GM18519 (cell line): ENCODE measurements around the gene ASMT.
A peak's percentile ranks its signal among the peaks of the same experiment; 100 is the strongest.
"Not testable (repeated sequence)": the region's sequence is repeated elsewhere in the genome, so short reads cannot be mapped to it uniquely, and the experiment has no call there.

ENCODE experiments used
- ATAC-seq: cut with Tn5 transposase; IDR thresholded peaks from one replicate; pipeline ENCODE4 v1.9.1; 2021; ENCODE audit warnings: mild to moderate bottlenecking, moderate library complexity; ENCODE audit not compliant: unreplicated experiment, low FRiP score

Gene ASMT

DNA sequence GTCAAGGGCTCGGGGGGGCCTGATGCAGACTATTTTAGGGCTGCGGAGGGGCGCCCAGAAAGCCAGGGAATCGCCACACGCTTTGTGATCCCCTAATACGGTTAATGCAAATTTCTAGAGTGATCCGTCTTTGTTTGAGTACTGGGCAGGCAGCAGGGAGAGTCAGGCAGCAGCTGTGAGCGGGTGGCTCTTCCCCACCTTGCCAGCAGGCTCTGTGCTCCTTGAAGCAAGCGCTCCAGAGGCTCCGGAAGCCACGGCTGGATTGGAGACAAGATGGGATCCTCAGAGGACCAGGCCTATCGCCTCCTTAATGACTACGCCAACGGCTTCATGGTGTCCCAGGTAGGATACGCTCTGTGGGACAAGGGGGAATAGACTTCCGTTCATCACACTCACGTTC, at the start of gene ASMT:
Gene ASMT (plus strand): TSS at position 133 of the 400 bp plus-strand sequence. CDS start 141 bp downstream, at position 274.
- no peak for ATAC-seq

DNA sequence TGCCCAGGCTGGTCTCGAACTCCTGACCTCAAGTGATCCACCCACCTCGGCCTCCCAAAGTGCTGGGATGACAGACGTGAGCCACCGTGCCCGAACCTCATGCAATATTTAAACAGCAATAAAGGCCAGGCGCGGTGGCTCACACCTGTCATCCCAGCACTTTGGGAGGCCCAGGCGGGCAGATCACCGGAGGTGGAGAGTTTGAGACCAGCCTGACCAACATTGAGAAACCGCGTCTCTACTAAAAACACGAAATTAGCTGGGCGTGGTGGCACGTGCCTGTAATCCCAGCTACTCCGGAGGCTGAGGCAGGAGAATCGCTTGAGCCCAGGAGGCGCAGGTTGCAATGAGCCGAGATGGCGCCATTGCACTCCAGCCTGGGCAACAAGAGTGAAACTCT, 40.7 kb upstream of the ASMT start:
- not testable (repeated sequence) for ATAC-seq

DNA sequence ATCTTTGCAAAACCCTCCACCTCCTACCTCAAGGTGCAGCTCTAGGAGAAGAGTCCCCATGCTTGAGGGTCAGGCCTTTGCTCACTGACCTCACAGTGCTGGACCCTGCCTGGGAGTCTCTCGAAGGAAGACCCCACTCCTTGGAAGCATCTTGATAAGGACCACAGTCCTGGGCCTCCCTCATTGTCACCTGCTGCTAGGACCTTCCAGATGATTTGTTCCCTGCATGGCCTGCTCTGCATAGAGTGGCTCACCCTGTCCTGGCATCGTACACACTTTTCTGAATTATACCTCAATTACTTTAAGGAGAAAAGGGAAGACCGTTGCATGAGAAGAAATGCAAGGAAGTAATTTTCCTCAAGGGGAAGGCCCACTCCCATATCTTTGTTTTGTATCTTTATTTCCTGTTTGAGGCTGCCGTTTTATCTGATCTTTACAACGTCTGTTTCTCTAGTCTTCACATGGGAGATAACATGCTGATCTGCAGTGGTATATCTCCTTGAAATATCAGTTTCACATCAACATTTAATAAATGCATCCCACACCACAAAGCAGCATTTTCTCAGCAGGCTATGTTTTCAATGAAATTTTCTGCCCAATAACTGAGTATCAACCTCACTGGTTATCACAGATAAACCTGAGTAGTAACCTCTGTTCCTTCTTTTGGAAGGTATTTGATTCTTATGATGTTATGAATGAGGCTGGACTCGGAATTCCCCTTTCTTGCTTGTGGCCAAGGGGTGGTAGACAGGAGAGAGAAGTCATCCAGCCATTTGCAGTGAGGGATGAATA, 38.5 kb upstream of the ASMT start:
- no peak for ATAC-seq

DNA sequence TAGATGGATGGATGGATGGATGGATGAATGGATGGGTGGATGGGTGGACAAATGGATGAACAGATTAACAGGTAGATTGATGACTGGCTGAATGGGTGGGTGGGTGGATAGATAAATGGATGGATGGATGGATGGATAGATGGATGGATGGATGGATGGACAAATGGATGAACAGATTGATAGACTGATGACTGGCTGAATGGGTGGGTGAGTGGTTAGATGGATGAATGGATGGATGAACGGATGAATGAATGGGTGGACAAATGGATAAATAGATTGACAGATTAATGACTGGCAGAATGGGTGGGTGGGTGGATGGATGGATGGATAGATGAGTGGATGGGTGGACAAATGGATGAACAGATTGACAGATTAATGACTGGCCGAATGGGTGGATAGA, 37.0 kb upstream of the ASMT start:
- no peak for ATAC-seq

DNA sequence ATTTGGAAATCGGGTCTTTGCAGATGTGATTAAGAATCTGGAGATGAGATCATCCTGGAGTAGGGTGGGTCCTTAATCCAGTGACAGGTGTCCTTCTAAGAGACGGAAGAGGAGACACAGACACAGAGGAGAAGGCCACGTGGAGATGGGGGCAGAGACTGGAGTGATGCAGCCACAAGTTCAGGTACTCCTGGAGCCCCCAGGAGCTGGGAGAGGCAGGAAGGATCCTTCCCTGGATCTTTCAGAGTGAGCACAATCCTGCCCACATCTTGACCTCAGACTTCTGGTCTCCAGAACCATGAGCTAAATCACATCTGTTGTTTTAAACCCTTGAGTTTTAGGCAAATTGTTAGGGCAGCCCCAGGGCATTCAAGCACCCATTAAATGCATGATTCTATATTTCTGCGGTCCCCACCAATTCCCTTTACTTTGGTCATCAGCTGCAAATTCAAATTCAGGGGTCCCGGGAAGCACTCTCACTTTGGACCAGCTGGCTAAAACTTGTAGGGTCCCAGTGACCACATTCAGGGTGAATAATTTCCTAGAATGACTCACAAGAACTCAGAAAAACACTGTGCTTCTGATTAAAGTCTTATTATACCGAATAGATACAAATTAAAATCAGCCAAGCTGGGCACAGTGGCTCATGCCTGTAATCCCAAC, 36.2 kb upstream of the ASMT start:
- ATAC-seq: no peak

DNA sequence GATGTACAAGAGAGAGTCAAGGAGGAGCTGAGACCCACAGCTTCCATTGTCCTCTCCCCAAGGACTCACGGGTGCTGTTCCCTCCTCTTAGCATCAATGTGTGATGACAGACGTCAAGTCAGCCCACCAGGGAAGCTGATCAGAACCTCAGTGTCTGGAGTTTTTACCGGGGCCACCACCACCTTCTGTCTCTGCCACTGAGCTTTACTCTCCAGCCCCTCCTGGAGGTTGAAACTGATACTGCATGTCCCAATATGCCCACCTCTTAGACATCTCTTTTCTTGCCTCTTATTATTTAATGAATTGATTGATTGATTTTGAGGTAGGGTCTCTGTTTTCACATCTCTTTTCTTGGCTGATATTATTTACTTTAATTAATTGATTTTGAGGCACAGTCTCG, 33.7 kb upstream of the ASMT start:
- no peak for ATAC-seq

GRCh38 chrX:1582686-1583437, 32.0 kb upstream of the ASMT start:
- peak; percentile 92 for ATAC-seq

DNA sequence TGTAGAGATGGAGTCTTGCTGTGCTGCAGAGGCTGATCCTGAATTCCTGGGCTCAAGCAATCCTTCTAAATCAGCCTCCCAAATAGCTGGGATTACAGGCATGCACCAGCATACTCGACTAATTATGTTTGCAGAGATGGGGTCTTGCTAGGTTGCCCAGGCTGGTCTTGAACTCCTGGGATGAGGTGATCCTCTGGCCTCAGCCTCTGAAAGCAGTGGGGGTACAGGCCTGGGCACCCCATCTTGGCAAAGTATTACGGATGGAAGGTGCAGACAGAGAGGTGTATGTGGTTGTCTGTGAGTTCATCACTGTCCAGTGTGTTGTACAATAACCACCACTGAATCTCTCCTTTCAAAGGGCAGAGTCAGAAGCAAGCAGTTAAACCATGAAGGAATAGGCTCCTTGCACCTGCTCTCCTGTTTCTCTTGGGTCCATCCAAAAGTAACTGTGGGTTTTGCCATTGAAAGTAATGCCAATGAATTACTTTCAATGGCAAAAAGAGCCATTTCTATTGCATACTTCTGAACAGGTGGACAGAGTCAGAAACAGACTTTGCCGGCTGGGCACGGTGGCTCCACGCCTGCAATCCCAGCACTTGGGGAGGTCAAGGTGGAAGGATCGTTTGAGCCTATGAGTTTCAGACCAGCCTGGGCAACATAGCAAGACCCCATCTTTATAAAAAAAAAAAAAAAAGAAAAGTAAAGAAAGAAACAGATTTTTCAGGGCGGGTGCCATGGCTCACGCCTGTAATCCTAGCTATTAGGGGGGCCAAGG, 30.4 kb upstream of the ASMT start:
- ATAC-seq: no peak

DNA sequence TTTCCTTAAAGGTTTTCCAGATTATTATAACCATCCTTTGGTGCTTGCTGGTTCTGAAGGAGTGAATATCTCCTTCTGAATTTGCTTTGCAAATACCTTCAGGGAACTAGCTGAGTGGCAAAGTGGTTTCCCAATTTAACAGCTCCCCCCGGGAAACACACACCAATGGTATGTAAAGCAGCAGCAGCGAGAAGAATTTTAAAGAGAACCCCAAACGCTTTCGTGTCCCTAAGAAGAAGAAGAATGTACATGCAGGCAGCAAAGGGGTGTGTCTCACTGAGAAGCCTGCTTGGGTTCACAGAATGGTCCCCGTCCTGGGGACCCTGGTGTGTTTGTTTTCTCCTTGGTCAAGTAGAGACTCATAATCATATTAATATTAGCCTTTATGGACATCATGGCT, 27.7 kb upstream of the ASMT start:
- ATAC-seq: no peak

- no peak for ATAC-seq
These were observed 25.3 kb upstream of the ASMT start for GRCh38 chrX:1589356-1590130.

- ATAC-seq: peak; percentile 82
These were observed 23.6 kb upstream of the ASMT start, which contains the start of gene AKAP17A for GRCh38 chrX:1591102-1591862. Gene AKAP17A, plus strand, starts transcription at chrX:1591604. Its CDS starts 1,859 bp downstream, at chrX:1593463.

DNA sequence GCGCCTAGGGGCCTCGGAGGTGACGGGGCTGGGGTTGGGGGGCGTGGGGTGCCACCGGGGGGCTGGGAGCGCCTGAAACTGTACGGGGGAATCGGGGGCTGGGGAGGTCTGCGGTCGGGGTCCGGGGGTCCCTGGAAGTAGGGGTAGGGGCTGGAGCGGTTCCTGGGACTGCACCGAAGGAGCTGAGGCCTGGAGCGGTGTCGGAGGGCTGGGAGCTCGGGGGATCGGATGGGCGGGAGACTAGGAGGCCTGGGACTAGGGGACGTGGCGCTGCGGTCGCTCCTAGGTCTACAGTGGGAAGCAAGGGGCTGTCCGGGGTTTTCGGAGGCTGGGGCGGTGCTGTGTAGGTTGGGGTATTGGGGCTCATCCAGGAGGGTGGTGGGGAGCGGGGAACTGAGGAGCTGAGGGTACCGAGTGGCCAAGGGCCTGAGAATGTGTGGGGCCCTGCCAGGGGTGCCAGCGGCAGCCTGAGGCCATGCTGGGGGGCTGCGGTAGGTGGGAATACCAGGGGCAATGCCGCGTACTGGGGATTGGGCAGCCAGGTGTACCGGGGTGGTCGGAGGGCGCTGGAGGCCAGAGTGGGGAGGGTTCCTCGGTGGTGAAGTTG, 22.9 kb upstream of the ASMT start:
- ATAC-seq: no peak

DNA sequence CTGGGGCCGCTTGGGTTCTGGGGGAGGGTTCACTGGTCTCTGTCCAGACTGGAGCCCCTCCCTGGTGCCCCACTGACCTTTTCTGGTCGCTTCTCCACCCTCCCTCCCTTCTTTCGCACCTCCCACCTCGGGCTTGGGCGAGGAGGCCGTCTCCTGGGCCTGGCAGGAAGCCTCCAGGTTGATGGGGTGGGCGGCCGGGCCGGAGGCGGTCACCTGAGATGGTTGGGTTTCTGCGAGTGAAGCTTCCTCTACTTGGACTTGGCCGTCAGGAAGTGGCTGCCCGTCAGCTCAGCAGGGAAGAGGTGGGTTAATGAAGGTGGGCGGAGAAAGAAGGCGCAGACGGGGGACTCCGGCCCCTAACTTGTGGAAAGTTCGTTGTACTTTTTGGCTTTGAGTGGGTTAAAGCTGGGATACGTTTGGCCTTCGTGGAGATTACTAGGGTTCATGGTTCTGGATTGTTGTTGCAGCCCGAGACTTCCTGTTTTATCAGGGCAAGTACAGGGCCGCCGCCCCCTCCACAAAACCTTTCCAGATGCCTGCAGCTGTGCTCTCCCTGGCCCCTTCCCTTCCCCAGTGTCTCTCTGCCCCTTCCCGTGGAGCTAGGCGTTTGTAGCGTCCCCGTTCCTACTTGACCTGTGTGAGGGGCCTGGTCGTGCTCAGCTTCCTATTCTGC, 22.3 kb upstream of the ASMT start:
- no peak for ATAC-seq

DNA sequence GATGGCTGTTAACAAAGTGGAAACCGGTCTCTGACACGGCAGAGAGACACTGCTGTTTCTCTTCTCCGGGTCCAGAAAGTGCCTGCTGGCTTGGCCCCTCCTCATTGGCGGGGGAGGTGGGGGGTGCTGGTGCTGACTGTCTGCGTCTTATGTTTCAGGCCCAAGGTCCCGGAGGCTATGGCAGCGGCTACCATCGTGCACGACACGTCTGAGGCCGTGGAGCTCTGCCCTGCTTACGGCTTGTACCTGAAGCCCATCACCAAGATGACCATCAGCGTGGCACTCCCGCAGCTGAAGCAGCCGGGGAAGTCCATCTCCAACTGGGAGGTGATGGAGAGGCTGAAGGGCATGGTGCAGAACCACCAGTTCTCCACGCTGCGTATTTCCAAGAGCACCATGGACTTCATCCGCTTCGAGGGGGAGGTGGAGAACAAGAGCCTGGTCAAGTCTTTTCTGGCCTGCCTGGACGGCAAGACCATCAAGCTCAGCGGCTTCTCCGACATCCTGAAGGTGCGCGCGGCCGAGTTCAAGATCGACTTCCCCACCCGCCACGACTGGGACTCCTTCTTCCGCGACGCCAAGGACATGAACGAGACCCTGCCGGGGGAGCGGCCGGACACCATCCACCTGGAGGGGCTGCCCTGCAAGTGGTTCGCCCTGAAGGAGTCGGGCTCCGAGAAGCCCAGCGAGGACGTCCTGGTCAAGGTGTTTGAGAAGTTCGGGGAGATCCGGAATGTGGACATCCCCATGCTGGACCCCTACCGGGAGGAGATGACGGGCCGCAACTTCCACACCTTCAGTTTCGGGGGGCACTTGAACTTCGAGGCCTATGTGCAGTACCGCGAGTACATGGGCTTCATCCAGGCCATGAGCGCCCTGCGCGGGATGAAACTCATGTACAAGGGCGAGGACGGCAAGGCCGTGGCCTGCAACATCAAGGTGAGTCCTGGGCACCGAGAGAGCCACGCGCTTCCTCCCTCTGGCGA, 21.3 kb upstream of the ASMT start:
- no peak for ATAC-seq

GRCh38 chrX:1595711-1596060, 19.2 kb upstream of the ASMT start:
- ATAC-seq: no peak

DNA sequence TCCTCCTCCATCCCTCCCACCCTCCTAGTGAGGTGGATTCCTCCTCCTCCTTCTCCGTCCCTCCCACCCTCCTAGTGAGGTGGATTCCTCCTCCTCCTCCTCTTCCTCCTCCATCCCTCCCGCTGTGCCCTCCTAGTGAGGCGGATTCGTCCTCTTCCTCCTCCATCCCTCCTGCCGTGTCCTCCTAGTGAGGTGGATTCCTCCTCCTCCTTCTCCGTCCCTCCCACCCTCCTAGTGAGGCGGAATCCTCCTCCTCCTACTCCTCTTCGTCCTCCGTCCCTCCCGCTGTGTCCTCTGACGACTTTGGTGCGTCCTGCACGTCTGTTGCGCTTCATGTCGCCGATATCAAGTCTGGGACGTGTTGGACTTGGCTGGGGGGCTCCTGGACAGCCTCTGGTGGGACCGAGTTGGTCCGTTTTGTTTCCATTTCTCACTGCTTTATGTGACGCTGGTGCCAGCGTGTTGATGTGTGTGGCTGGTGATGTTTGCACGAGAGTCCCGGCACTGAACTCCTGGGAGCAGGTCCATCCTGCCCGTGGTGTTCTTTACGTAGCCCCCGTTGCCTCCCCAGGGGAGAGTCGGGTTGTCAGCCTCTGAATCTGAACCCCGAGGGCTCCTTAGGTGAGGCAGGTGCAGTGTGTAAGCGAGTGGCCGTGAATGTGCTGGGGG, 18.0 kb upstream of the ASMT start:
- no peak for ATAC-seq
